ENCODE measurements around the gene TSPAN33. TPM values are rescaled to one million over a fixed set of nuclear protein-coding genes. Genes with fewer than 3 reads are reported as not detected.
A peak's percentile ranks its signal among the peaks of the same experiment; 100 is the strongest.
"Not testable (repeated sequence)": the region's sequence is repeated elsewhere in the genome, so short reads cannot be mapped to it uniquely, and the experiment has no call there.

The TSPAN33 gene
- total RNA-seq, 4 donors from 2014 or later = 5.0 to 11.4 (median 7.5) TPM

GRCh38 chr7:129218514-129219062, 74.1 kb downstream of the TSPAN33 start:
- Histone ChIP-seq H3K36me3 (no peaks in the 10 kb centered on the region), H3K4me1 (peaks cover 0 to 8% (median 7%) of the 10 kb centered on the region in 4 donors), H3K9me3 (no peaks in the 10 kb centered on the region), H3K27me3 (peaks cover 0 to 5% (median 0%) of the 10 kb centered on the region in 4 donors), H3K4me3 (no peak overlapping the region), H3K27ac (replicated peaks in 1 of 4) (no peak overlapping the region)
- intact Hi-C loops (cut with DNase I) = loop anchor here (1.0 to 2.0 kb wide), 2 partner anchors 54 to 80 kb away; no protein-coding TSS in a partner anchor
- 17% methylated on average over 9 of the region's 9 CpGs for WGBS
- no peak for DNase-seq (ENCODE audit: extremely low spot score)
- TF ChIP-seq EP300 (IDR thresholded peaks at IDR 0.05) (no peak), POLR2A (IDR thresholded peaks at IDR 0.05; ENCODE audit: low read depth) (no peak), CTCF (IDR thresholded peaks at IDR 0.05) (peak; percentile 89 to 90 (median 89))

- H3K36me3 ChIP-seq; H3K9me3 ChIP-seq; H3K27me3 ChIP-seq; DNase-seq (ENCODE audit: extremely low spot score); H3K4me3 ChIP-seq; H3K27ac ChIP-seq (replicated peaks in 1 of 4): not testable (repeated sequence)
- 95% methylated on average over 4 of the region's 4 CpGs for WGBS
- intact Hi-C loops (cut with DNase I) = loop anchor here (2.0 kb wide), 1 partner anchor 80 kb away; no protein-coding TSS in a partner anchor
- H3K4me1 ChIP-seq = peaks cover 0 to 14% (median 13%) of the 10 kb centered on the region in 4 donors
Observed at GRCh38 chr7:129219166-129219565, 74.7 kb downstream of the TSPAN33 start.

Small RNA genes within 50 kb of the gene (small RNA-seq; reads per million reads assigned to genes)
- 0 to 0.19 (median 0) reads per million in 3 donors for gene RNY1P11

Other genes starting within 250 kb of the TSPAN33 start
- under 1 TPM in 3 of 4 donors, not detected in 1; 0.13 to 0.66 (median 0.29) TPM for gene KCP, start 234.0 kb upstream of the TSPAN33 start, total RNA-seq
- 10 to 100 TPM in 1 of 4 donors, 1 to 10 TPM in 3; 7.6 to 14.5 (median 8.6) TPM for gene IRF5, start 206.8 kb upstream of the TSPAN33 start, total RNA-seq
- gene TNPO3, start 89.6 kb upstream of the TSPAN33 start, total RNA-seq = 10 to 100 TPM; 35.7 to 46.2 (median 38.1) TPM
- 10 to 100 TPM in 3 of 4 donors, 1 to 10 TPM in 1; 8.7 to 23.9 (median 14.5) TPM for gene SMO, start 43.9 kb downstream of the TSPAN33 start, total RNA-seq
- 10 to 100 TPM in 3 of 4 donors, 1 to 10 TPM in 1; 9.7 to 14.2 (median 11.9) TPM for gene AHCYL2, start 80.3 kb downstream of the TSPAN33 start, total RNA-seq